SW480 (cell line): ENCODE results near the gene ALAS1.

Experiments used
- DNase-seq: peaks from one replicate; pipeline ENCODE4 v3.0.0-alpha.2; 2016; ENCODE audit warnings: low spot score

ALAS1 gene

GRCh38 chr3:52249683-52250082, 51.7 kb downstream of the ALAS1 start:
- DNase-seq = no peak

GRCh38 chr3:52250122-52250521, 52.2 kb downstream of the ALAS1 start:
- DNase-seq = no peak

DNA sequence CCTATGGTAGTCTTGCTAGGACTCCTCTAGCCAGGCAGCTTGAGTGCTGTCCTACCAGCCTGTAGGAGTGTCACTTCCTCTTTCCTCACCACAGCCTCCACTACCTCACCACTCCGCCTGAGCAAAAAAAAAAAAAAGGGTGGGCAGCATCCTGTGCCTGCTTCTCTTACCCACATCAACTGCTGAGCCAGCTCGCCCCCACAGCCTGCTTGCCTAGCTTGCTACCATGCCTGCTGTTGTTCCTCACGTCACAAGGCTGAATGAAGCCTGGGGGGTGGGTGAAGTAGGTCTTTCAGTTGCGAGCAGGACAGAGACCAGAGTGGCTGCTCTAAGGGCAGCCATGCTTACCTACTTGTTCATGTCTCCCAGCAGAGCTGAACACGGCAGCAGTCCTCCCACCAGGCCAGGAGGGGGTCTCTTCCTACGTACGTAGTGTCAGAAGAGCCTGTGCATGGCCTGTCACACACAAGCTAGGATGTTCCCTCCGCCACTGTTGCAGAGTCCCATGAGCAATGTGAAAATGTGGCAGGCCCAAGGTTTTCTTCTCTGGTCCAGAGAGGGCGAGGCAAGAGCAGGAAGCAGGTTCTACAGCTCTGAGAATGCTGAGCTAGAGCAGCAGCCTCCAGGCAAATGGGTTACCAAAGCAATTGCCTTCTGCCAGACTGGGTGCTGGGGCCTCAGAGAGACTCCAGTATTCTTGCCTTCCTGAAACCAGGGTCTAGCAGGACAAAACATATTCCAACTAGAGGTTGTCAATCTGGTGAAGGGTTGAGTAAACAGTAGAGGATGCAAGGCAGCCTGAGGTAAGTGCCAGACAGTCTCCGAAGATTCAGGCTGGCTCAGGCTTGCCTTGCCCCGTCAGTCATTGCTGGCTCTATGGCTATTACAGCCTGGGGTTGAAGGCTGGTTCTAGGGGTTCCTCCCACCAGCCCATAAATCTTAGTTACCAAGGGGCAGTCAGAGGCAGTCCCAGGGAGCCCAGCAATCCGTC, 55.6 kb downstream of the ALAS1 start:
- DNase-seq = peak; percentile 19

- DNase-seq = no peak
Observed at GRCh38 chr3:52254608-52255007, 56.6 kb downstream of the ALAS1 start.

DNA sequence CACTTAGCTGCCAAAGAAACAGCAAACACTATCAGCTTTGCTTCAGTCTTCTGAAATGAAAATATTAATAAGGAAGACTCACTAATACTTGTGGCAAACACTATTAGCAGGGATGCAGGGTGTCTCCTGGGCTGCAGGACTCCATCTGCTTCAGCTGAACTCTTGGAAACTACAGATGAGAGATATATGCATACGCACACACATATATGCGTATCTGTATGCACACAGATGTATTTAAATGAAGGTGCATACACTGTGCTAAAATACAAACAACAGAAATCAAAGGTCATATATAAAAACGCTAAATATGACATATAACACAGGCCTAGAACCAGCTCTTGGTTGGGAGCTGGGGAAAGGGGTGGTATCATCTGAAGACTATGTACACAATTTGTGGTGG, 58.2 kb downstream of the ALAS1 start:
- DNase-seq = no peak

DNA sequence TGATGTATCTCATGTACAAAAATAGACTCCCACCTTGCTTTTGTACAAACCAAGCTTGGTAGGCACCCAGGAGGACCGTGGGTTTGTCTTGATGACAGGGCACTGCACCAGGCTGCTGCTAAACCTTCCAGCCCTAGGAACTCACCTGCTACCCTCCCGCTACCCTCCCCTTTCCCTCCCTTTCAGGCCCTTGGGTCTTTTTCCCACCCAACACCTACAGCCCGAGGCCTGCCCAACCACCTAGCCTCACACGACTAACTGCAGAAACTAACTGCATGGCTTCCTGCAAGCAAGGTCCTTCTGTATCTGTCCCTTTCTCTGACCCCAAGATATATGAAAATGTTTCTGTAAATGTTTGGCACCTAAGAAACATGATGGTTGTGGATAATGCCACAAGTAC, 58.7 kb downstream of the ALAS1 start:
- DNase-seq = no peak

DNA sequence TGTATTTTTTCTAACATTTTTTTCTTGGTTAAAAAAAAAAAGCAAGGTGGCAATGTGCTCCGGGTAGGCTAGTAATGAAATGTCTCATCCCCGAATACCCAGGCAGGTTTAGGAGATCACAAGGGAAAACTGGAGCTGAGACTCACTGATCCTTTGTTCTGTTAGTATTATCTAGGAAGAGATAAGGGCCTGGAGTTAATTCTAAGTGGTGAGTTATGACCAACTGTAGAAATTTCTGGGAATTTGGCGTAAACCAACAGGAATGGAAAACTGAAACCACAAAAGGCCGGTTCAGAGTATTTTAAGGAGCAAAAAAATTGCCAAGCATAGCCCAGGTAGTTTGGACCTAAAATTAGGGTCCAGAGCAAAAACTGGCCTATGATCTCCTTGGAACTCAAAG, 60.0 kb downstream of the ALAS1 start:
- DNase-seq = no peak

- no peak for DNase-seq
Observed at GRCh38 chr3:52259035-52259434, 61.1 kb downstream of the ALAS1 start.

DNA sequence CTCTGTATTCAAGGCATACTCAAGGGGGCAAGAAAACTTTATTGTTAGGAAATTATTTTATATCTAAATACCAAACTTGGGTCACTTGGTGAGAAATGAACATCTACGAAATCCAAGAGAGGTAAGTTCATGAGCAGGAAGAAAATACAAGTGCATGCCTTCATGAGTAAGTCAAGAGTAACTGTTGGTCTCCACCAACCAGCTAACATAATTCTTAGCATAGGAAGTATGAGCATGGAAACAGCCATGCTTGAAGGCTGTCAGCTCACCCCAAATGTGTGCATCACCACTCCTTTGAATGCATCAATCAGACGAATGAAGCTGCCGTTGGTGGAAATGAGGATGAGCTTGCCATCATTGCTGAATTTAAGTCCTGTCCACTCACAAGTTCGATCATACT, 61.5 kb downstream of the ALAS1 start:
- DNase-seq = no peak

GRCh38 chr3:52262447-52262846, 64.5 kb downstream of the ALAS1 start:
- no peak for DNase-seq
